Activated naive CD4-positive, alpha-beta T cell treated with anti-CD3 and anti-CD28 coated beads, Interleukin-2, amount 50 U/mL, for 16 hours (primary cell): ENCODE measurements around the gene PSMC3.

ENCODE experiments used
- DNase-seq: peaks from one replicate; pipeline ENCODE4 v3.0.0-alpha.2; 2020

PSMC3 gene

GRCh38 chr11:47426062-47426956 is at the start of gene PSMC3:
TSS of gene PSMC3 (minus strand) at chr11:47426439. CDS start at chr11:47426279, 160 bp downstream.
- DNase-seq: peak; percentile 99

GRCh38 chr11:47470671-47471070 is 44.4 kb upstream of the PSMC3 start:
- DNase-seq: no peak

- DNase-seq: no peak
Measured at GRCh38 chr11:47469361-47470179, 43.3 kb upstream of the PSMC3 start.

- DNase-seq: no peak
Measured at GRCh38 chr11:47468598-47469214, 42.5 kb upstream of the PSMC3 start.

- DNase-seq: no peak
Measured at GRCh38 chr11:47467357-47467756, 41.1 kb upstream of the PSMC3 start.

GRCh38 chr11:47466701-47467250 is 40.5 kb upstream of the PSMC3 start:
- no peak for DNase-seq

- no peak for DNase-seq
Measured at GRCh38 chr11:47466201-47466600, 40.0 kb upstream of the PSMC3 start.

GRCh38 chr11:47464483-47464882 is 38.2 kb upstream of the PSMC3 start:
- no peak for DNase-seq

- DNase-seq: no peak
Measured at GRCh38 chr11:47461876-47462275, 35.6 kb upstream of the PSMC3 start.

GRCh38 chr11:47460571-47461235 is 34.5 kb upstream of the PSMC3 start:
- DNase-seq: no peak

GRCh38 chr11:47454258-47454671 is 28.0 kb upstream of the PSMC3 start:
- DNase-seq: peak; percentile 65

- DNase-seq: no peak
Measured at GRCh38 chr11:47453365-47453764, 27.1 kb upstream of the PSMC3 start.

- DNase-seq: no peak
Measured at GRCh38 chr11:47451990-47452389, 25.8 kb upstream of the PSMC3 start.

GRCh38 chr11:47451436-47451835 is 25.2 kb upstream of the PSMC3 start:
- no peak for DNase-seq

GRCh38 chr11:47449541-47449940 is 23.3 kb upstream of the PSMC3 start:
- DNase-seq: no peak

GRCh38 chr11:47448566-47449427 is 22.6 kb upstream of the PSMC3 start, which contains the start of gene RAPSN:
TSS of gene RAPSN (minus strand) at chr11:47449136. CDS start at chr11:47448964, 172 bp downstream.
- no peak for DNase-seq

- DNase-seq: no peak
Measured at GRCh38 chr11:47447906-47448305, 21.7 kb upstream of the PSMC3 start.

- no peak for DNase-seq
Measured at GRCh38 chr11:47446833-47447232, 20.6 kb upstream of the PSMC3 start.

- DNase-seq: no peak
Measured at GRCh38 chr11:47445840-47446239, 19.6 kb upstream of the PSMC3 start.

- no peak for DNase-seq
Measured at GRCh38 chr11:47443817-47444216, 17.6 kb upstream of the PSMC3 start.

GRCh38 chr11:47443028-47443700 is 16.9 kb upstream of the PSMC3 start:
- DNase-seq: no peak
